Measurements from ENCODE around the gene MCAT. TPM values are rescaled to one million over a fixed set of nuclear protein-coding genes. Genes with fewer than 3 reads are reported as not detected.

The MCAT gene
- total RNA-seq, 4 donors from 2014 or later, result 18.2 to 33.7 (median 31.1) TPM

GRCh38 chr22:43118024-43118849 is 25.0 kb downstream of the MCAT start:
- no peak overlapping the region for H3K4me3 ChIP-seq
- TF ChIP-seq, protein P1, sequence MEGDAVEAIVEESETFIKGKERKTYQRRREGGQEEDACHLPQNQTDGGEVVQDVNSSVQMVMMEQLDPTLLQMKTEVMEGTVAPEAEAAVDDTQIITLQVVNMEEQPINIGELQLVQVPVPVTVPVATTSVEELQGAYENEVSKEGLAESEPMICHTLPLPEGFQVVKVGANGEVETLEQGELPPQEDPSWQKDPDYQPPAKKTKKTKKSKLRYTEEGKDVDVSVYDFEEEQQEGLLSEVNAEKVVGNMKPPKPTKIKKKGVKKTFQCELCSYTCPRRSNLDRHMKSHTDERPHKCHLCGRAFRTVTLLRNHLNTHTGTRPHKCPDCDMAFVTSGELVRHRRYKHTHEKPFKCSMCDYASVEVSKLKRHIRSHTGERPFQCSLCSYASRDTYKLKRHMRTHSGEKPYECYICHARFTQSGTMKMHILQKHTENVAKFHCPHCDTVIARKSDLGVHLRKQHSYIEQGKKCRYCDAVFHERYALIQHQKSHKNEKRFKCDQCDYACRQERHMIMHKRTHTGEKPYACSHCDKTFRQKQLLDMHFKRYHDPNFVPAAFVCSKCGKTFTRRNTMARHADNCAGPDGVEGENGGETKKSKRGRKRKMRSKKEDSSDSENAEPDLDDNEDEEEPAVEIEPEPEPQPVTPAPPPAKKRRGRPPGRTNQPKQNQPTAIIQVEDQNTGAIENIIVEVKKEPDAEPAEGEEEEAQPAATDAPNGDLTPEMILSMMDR (IDR thresholded peaks at IDR 0.05 in 4 of 5, conservative IDR thresholded peaks at IDR 0.05 in 1 of 5), result no peak
- no peak for TF ChIP-seq POLR2A (IDR thresholded peaks at IDR 0.05)
- no peaks in the 10 kb centered on the region for H3K36me3 ChIP-seq
- no peaks in the 10 kb centered on the region for H3K9me3 ChIP-seq
- intact Hi-C loops (cut with DNase I; ENCODE audit: low total_unique reads), result no loop called here
- H3K27me3 ChIP-seq, result peaks cover 0 to 13% (median 0%) of the 10 kb centered on the region in 3 donors
- ATAC-seq (no peak), DNase-seq (no peak)
- no peak overlapping the region for H3K27ac ChIP-seq
- no peaks in the 10 kb centered on the region for H3K4me1 ChIP-seq
- in situ Hi-C loops (cut with MboI; ENCODE audit: low sequenced_read_pairs in 4 of 4), result no loop called here

- in situ Hi-C loops (cut with MboI; ENCODE audit: low sequenced_read_pairs in 4 of 4) (no loop called here), intact Hi-C loops (cut with DNase I; ENCODE audit: low total_unique reads) (no loop called here)
- no peak for DNase-seq
- Histone ChIP-seq H3K27ac (no peak overlapping the region), H3K4me1 (no peaks in the 10 kb centered on the region), H3K27me3 (peaks cover 10 to 24% (median 10%) of the 10 kb centered on the region in 3 donors), H3K4me3 (no peak overlapping the region), H3K36me3 (no peaks in the 10 kb centered on the region), H3K9me3 (no peaks in the 10 kb centered on the region)
- TF ChIP-seq, protein P1 (IDR thresholded peaks at IDR 0.05 in 4 of 5, conservative IDR thresholded peaks at IDR 0.05 in 1 of 5), result no peak
- TF ChIP-seq POLR2A (IDR thresholded peaks at IDR 0.05), result no peak
- no peak for ATAC-seq
Observed at GRCh38 chr22:43116932-43117331, 26.3 kb downstream of the MCAT start.

GRCh38 chr22:43114958-43115357 is 28.2 kb downstream of the MCAT start:
- in situ Hi-C loops (cut with MboI; ENCODE audit: low sequenced_read_pairs in 4 of 4), result no loop called here
- intact Hi-C loops (cut with DNase I; ENCODE audit: low total_unique reads), result no loop called here

GRCh38 chr22:43113526-43114251 is 29.5 kb downstream of the MCAT start:
- ATAC-seq (no peak), DNase-seq (no peak)
- H3K36me3 ChIP-seq, result no peaks in the 10 kb centered on the region
- in situ Hi-C loops (cut with MboI; ENCODE audit: low sequenced_read_pairs in 4 of 4), result no loop called here
- H3K9me3 ChIP-seq, result no peaks in the 10 kb centered on the region
- no peak overlapping the region for H3K4me3 ChIP-seq
- intact Hi-C loops (cut with DNase I; ENCODE audit: low total_unique reads), result no loop called here
- no peak for TF ChIP-seq POLR2A (IDR thresholded peaks at IDR 0.05)
- TF ChIP-seq, protein P1 (IDR thresholded peaks at IDR 0.05 in 4 of 5, conservative IDR thresholded peaks at IDR 0.05 in 1 of 5), result no peak
- H3K27ac ChIP-seq, result no peak overlapping the region
- H3K27me3 ChIP-seq, result peaks cover 37 to 57% (median 39%) of the 10 kb centered on the region in 3 donors
- peaks cover 0 to 12% of the 10 kb centered on the region in 2 donors for H3K4me1 ChIP-seq

More at GRCh38 chr22:43114958-43115357, 28.2 kb downstream of the MCAT start:
- peaks cover 28 to 44% (median 29%) of the 10 kb centered on the region in 3 donors for H3K27me3 ChIP-seq
- H3K36me3 ChIP-seq, result no peaks in the 10 kb centered on the region
- no peaks in the 10 kb centered on the region for H3K9me3 ChIP-seq
- ATAC-seq (no peak), DNase-seq (no peak)
- no peak overlapping the region for H3K27ac ChIP-seq
- no peak for TF ChIP-seq POLR2A (IDR thresholded peaks at IDR 0.05)
- TF ChIP-seq, protein P1 (IDR thresholded peaks at IDR 0.05 in 4 of 5, conservative IDR thresholded peaks at IDR 0.05 in 1 of 5), result no peak
- peaks cover 0 to 12% of the 10 kb centered on the region in 2 donors for H3K4me1 ChIP-seq
- no peak overlapping the region for H3K4me3 ChIP-seq

Data from gastrocnemius medialis (tissue), 4 donors.